Muscle layer of duodenum (tissue), 2 donors: ENCODE measurements around the gene ALLC.

Experiments
- H3K27ac ChIP-seq: one replicate; pipeline ENCODE4 v1.7.0; 2013; ENCODE audit warnings: mild to moderate bottlenecking, low read length
- H3K27me3 ChIP-seq: one replicate; pipeline ENCODE4 v1.7.0; 2013; ENCODE audit warnings: low read depth, mild to moderate bottlenecking, control low read depth, low read length
- H3K36me3 ChIP-seq, 2 donors: one replicate each; pipeline ENCODE4 v1.7.0; 2013; ENCODE audit warnings: low read length in 2 of 2, control low read depth in 1 of 2, mild to moderate bottlenecking in 1 of 2; ENCODE audit not compliant: insufficient read depth in 2 of 2, control insufficient read depth in 1 of 2
- H3K4me1 ChIP-seq, 2 donors: one replicate each; pipeline ENCODE4 v1.7.0; 2013; ENCODE audit warnings: low read length in 2 of 2, mild to moderate bottlenecking in 2 of 2, control low read depth in 1 of 2, moderate library complexity in 1 of 2; ENCODE audit not compliant: insufficient read depth in 2 of 2, control insufficient read depth in 1 of 2
- H3K4me3 ChIP-seq, 2 donors: one replicate each; pipeline ENCODE4 v1.7.0; 2013; ENCODE audit warnings: low read length in 2 of 2, low read depth in 1 of 2, mild to moderate bottlenecking in 1 of 2
- H3K9me3 ChIP-seq, 2 donors: one replicate each; pipeline ENCODE4 v1.7.0; 2013; ENCODE audit warnings: low read length in 2 of 2, control low read depth in 1 of 2, mild to moderate bottlenecking in 1 of 2; ENCODE audit not compliant: control insufficient read depth in 1 of 2
- donor health status: healthy.

Gene ALLC

GRCh38 chr2:3674066-3674845, 16.3 kb downstream of the ALLC start:
- Histone ChIP-seq H3K4me1 (no peaks in the 10 kb centered on the region), H3K4me3 (no peak overlapping the region), H3K27ac (no peak overlapping the region), H3K27me3 (no peaks in the 10 kb centered on the region), H3K9me3 (no peaks in the 10 kb centered on the region), H3K36me3 (no peaks in the 10 kb centered on the region)

- Histone ChIP-seq H3K4me1 (no peaks in the 10 kb centered on the region), H3K36me3 (no peaks in the 10 kb centered on the region), H3K4me3 (no peak overlapping the region), H3K9me3 (no peaks in the 10 kb centered on the region), H3K27me3 (no peaks in the 10 kb centered on the region), H3K27ac (no peak overlapping the region)
Measured at GRCh38 chr2:3675687-3676086, 17.7 kb downstream of the ALLC start.

- no peaks in the 10 kb centered on the region for H3K36me3 ChIP-seq
Measured at GRCh38 chr2:3677436-3677835, 19.4 kb downstream of the ALLC start.

GRCh38 chr2:3678212-3678611, 20.2 kb downstream of the ALLC start:
- Histone ChIP-seq H3K27me3 (no peaks in the 10 kb centered on the region), H3K4me1 (no peaks in the 10 kb centered on the region), H3K27ac (no peak overlapping the region), H3K9me3 (no peaks in the 10 kb centered on the region), H3K36me3 (no peaks in the 10 kb centered on the region), H3K4me3 (no peak overlapping the region)

More at GRCh38 chr2:3677436-3677835, 19.4 kb downstream of the ALLC start:
- H3K27ac ChIP-seq, result no peak overlapping the region
- H3K4me3 ChIP-seq, result no peak overlapping the region
- no peaks in the 10 kb centered on the region for H3K4me1 ChIP-seq
- H3K9me3 ChIP-seq, result no peaks in the 10 kb centered on the region
- no peaks in the 10 kb centered on the region for H3K27me3 ChIP-seq

GRCh38 chr2:3679180-3679579, 21.2 kb downstream of the ALLC start:
- no peaks in the 10 kb centered on the region for H3K27me3 ChIP-seq
- no peaks in the 10 kb centered on the region for H3K4me1 ChIP-seq
- no peaks in the 10 kb centered on the region for H3K36me3 ChIP-seq
- no peak overlapping the region for H3K27ac ChIP-seq
- H3K4me3 ChIP-seq, result no peak overlapping the region
- no peaks in the 10 kb centered on the region for H3K9me3 ChIP-seq

- no peak overlapping the region for H3K27ac ChIP-seq
- no peaks in the 10 kb centered on the region for H3K36me3 ChIP-seq
- no peak overlapping the region for H3K4me3 ChIP-seq
- H3K27me3 ChIP-seq, result no peaks in the 10 kb centered on the region
- H3K4me1 ChIP-seq, result no peaks in the 10 kb centered on the region
- no peaks in the 10 kb centered on the region for H3K9me3 ChIP-seq
Measured at GRCh38 chr2:3679616-3680393, 21.8 kb downstream of the ALLC start.

GRCh38 chr2:3680548-3681345, 22.7 kb downstream of the ALLC start:
- H3K9me3 ChIP-seq, result no peaks in the 10 kb centered on the region
- H3K27ac ChIP-seq, result no peak overlapping the region
- no peaks in the 10 kb centered on the region for H3K4me1 ChIP-seq
- no peaks in the 10 kb centered on the region for H3K36me3 ChIP-seq
- H3K4me3 ChIP-seq, result no peak overlapping the region
- no peaks in the 10 kb centered on the region for H3K27me3 ChIP-seq

GRCh38 chr2:3681625-3682024, 23.6 kb downstream of the ALLC start:
- Histone ChIP-seq H3K27ac (no peak overlapping the region), H3K27me3 (no peaks in the 10 kb centered on the region)

GRCh38 chr2:3682811-3683210, 24.8 kb downstream of the ALLC start:
- H3K27me3 ChIP-seq, result no peaks in the 10 kb centered on the region
- no peak overlapping the region for H3K4me3 ChIP-seq
- no peaks in the 10 kb centered on the region for H3K4me1 ChIP-seq
- H3K27ac ChIP-seq, result no peak overlapping the region
- no peaks in the 10 kb centered on the region for H3K9me3 ChIP-seq
- no peaks in the 10 kb centered on the region for H3K36me3 ChIP-seq

More at GRCh38 chr2:3681625-3682024, 23.6 kb downstream of the ALLC start:
- Histone ChIP-seq H3K4me3 (no peak overlapping the region), H3K36me3 (no peaks in the 10 kb centered on the region), H3K4me1 (no peaks in the 10 kb centered on the region), H3K9me3 (no peaks in the 10 kb centered on the region)

- Histone ChIP-seq H3K27ac (no peak overlapping the region), H3K9me3 (peaks cover 0 to 3% of the 10 kb centered on the region in 2 donors), H3K4me1 (no peaks in the 10 kb centered on the region), H3K36me3 (no peaks in the 10 kb centered on the region), H3K27me3 (no peaks in the 10 kb centered on the region), H3K4me3 (no peak overlapping the region)
Measured at GRCh38 chr2:3683748-3684454, 25.9 kb downstream of the ALLC start.
